Neural progenitor cell (in vitro differentiated cells): Measurements from ENCODE around the gene DNM2. TPM values are rescaled to one million over a fixed set of nuclear protein-coding genes. Genes with fewer than 3 reads are reported as not detected.
A peak's percentile ranks its signal among the peaks of the same experiment; 100 is the strongest.
"Not testable (repeated sequence)": the region's sequence is repeated elsewhere in the genome, so short reads cannot be mapped to it uniquely, and the experiment has no call there.

Experiments used
- DNase-seq: peaks from one replicate; pipeline ENCODE4 v3.0.0-alpha.2; 2016; ENCODE audit warnings: low spot score
- H2AFZ ChIP-seq: fragments of 200-600 bp; sonication (generic); replicated peaks from 2 replicates; pipeline ENCODE4 v1.6.1; 2016; ENCODE audit warnings: antibody characterized with exemption
- H3F3A ChIP-seq: fragments of 200-600 bp; sonication (generic); 2 replicates; pipeline ENCODE4 v1.6.1; 2016; ENCODE audit warnings: antibody characterized with exemption, low read depth
- H3K27ac ChIP-seq: fragments of 200-600 bp; sonication (generic); 2 replicates; pipeline ENCODE4 v1.5.1; 2016; ENCODE audit warnings: mild to moderate bottlenecking
- H3K27me3 ChIP-seq: fragments of 200-600 bp; sonication (generic); 2 replicates; pipeline ENCODE4 v1.6.1; 2016; ENCODE audit warnings: mild to moderate bottlenecking, moderate library complexity
- H3K36me3 ChIP-seq: fragments of 200-600 bp; sonication (generic); 2 replicates; pipeline ENCODE4 v1.5.1; 2016
- H3K4me1 ChIP-seq: fragments of 200-600 bp; sonication (generic); 2 replicates; pipeline ENCODE4 v1.6.1; 2016; ENCODE audit warnings: mixed run types
- H3K4me2 ChIP-seq: fragments of 200-600 bp; sonication (generic); 2 replicates; pipeline ENCODE4 v1.6.1; 2016
- H3K4me3 ChIP-seq: fragments of 200-600 bp; sonication (generic); 2 replicates; pipeline ENCODE4 v1.5.1; 2016
- H3K79me2 ChIP-seq: fragments of 200-600 bp; sonication (generic); 2 replicates; pipeline ENCODE4 v1.6.1; 2016; ENCODE audit warnings: low read depth
- H3K9ac ChIP-seq: fragments of 200-600 bp; sonication (generic); 2 replicates; pipeline ENCODE4 v1.6.1; 2016
- H3K9me3 ChIP-seq: fragments of 200-600 bp; sonication (generic); 2 replicates; pipeline ENCODE4 v1.5.1; 2016; ENCODE audit warnings: low read depth
- H4K20me1 ChIP-seq: fragments of 200-600 bp; sonication (generic); 2 replicates; pipeline ENCODE4 v1.6.1; 2016; ENCODE audit warnings: low read depth
- H3K27ac Mint-ChIP-seq: 3 replicates; pipeline ENCODE4 v1.8.0; 2021; ENCODE audit warnings: mixed read lengths
- H3K27me3 Mint-ChIP-seq: 2 replicates; pipeline ENCODE4 v1.8.0; 2022; ENCODE audit warnings: low read depth, mild to moderate bottlenecking, inconsistent platforms, moderate library complexity, mixed read lengths; ENCODE audit not compliant: insufficient read depth
- H3K36me3 Mint-ChIP-seq: 3 replicates; pipeline ENCODE4 v1.8.0; 2021; ENCODE audit warnings: mixed read lengths
- H3K4me1 Mint-ChIP-seq: 3 replicates; pipeline ENCODE4 v1.8.0; 2021; ENCODE audit warnings: mixed read lengths
- H3K4me3 Mint-ChIP-seq: 3 replicates; pipeline ENCODE4 v1.8.0; 2021; ENCODE audit warnings: mild to moderate bottlenecking, moderate library complexity, mixed read lengths
- H3K9me3 Mint-ChIP-seq: 3 replicates; pipeline ENCODE4 v1.8.0; 2020; ENCODE audit warnings: mixed read lengths
- CTCF ChIP-seq: fragments of 200-600 bp; sonication (generic); IDR thresholded peaks from 2 replicates; pipeline ENCODE4 v1.5.1; 2017; ENCODE audit warnings: antibody characterized with exemption, mild to moderate bottlenecking
- EZH2 ChIP-seq: fragments of 200-600 bp; sonication (generic); IDR thresholded peaks from 2 replicates; pipeline ENCODE4 v1.6.1; 2017; ENCODE audit warnings: antibody characterized with exemption, mild to moderate bottlenecking, moderate library complexity
- EZH2phosphoT487 ChIP-seq: fragments of 200-600 bp; sonication (generic); IDR thresholded peaks from 2 replicates; pipeline ENCODE4 v1.6.1; 2017; ENCODE audit warnings: antibody characterized with exemption
- total RNA-seq: library from RNA; depleted of rRNA; stranded (reverse); fragments of >200 nt; gene quantifications from 2 replicates; pipeline ENCODE4 v1.2.3, GENCODE V29; 2015; ENCODE audit warnings: low replicate concordance

The DNM2 gene
- total RNA-seq, 1 donor from 2014 or later, result 49.9 TPM

- Histone ChIP-seq H3K4me2 (peak overlapping the region; percentile 60), H3K9ac (no peak overlapping the region), H3K4me3 (peak overlapping the region; percentile 40), H3K36me3 (no peaks in the 10 kb centered on the region), H3K27ac (no peak overlapping the region), H3F3A (peaks cover 37% of the 10 kb centered on the region), H3K9me3 (no peaks in the 10 kb centered on the region), H4K20me1 (no peaks in the 10 kb centered on the region), H3K27me3 (no peaks in the 10 kb centered on the region), H2AFZ (no peak overlapping the region), H3K4me1 (no peaks in the 10 kb centered on the region), H3K79me2 (no peaks in the 10 kb centered on the region)
- peak overlapping the region; percentile 100 for H3K27ac Mint-ChIP-seq
- peaks cover 11% of the 10 kb centered on the region for H3K27me3 Mint-ChIP-seq
- H3K4me3 Mint-ChIP-seq, result peak overlapping the region; percentile 91
- H3K9me3 Mint-ChIP-seq, result peaks cover 2% of the 10 kb centered on the region
- TF ChIP-seq EZH2phosphoT487, result no peak
- TF ChIP-seq CTCF, result no peak
- no peak for DNase-seq
- peaks cover 14% of the 10 kb centered on the region for H3K4me1 Mint-ChIP-seq
- H3K36me3 Mint-ChIP-seq, result peaks cover 10% of the 10 kb centered on the region
Measured at GRCh38 chr19:10835089-10835753, 117.3 kb downstream of the DNM2 start.

GRCh38 chr19:10835754-10836478 is 118.0 kb downstream of the DNM2 start, which contains the start of gene TMED1:
TMED1 (minus strand) TSS chr19:10836212; CDS start chr19:10836191, 21 bp downstream.
- peak within 1 kb of the TSS; percentile 100 for H3K27ac Mint-ChIP-seq
- H3K4me3 ChIP-seq, result peak within 1 kb of the TSS; percentile 64
- H3K27me3 Mint-ChIP-seq, result peaks cover 11% of the 10 kb centered on the region
- H3K9ac ChIP-seq, result peak within 1 kb of the TSS; percentile 61
- no peaks in the 10 kb centered on the region for H3K36me3 ChIP-seq
- no peaks in the 10 kb centered on the region for H4K20me1 ChIP-seq
- H3F3A ChIP-seq, result peaks cover 37% of the 10 kb centered on the region
- H3K4me2 ChIP-seq, result peak within 1 kb of the TSS; percentile 77
- peaks cover 14% of the 10 kb centered on the region for H3K4me1 Mint-ChIP-seq
- H2AFZ ChIP-seq, result peak within 1 kb of the TSS; percentile 96
- peaks cover 2% of the 10 kb centered on the region for H3K9me3 Mint-ChIP-seq
- peaks cover 10% of the 10 kb centered on the region for H3K36me3 Mint-ChIP-seq
- DNase-seq, result peak; percentile 100
- H3K27ac ChIP-seq, result peak within 1 kb of the TSS; percentile 91
- H3K9me3 ChIP-seq, result no peaks in the 10 kb centered on the region
- no peaks in the 10 kb centered on the region for H3K79me2 ChIP-seq
- no peaks in the 10 kb centered on the region for H3K4me1 ChIP-seq
- peak within 1 kb of the TSS; percentile 91 for H3K4me3 Mint-ChIP-seq
- H3K27me3 ChIP-seq, result no peaks in the 10 kb centered on the region
- TF ChIP-seq CTCF (peak; percentile 40), EZH2 (no peak)

- Mint-ChIP-seq H3K4me1 (peaks cover 14% of the 10 kb centered on the region), H3K27me3 (peaks cover 11% of the 10 kb centered on the region), H3K9me3 (peaks cover 2% of the 10 kb centered on the region), H3K36me3 (peaks cover 10% of the 10 kb centered on the region), H3K4me3 (peak overlapping the region; percentile 91), H3K27ac (peak overlapping the region; percentile 100)
- TF ChIP-seq EZH2phosphoT487 (no peak), EZH2 (no peak), CTCF (no peak)
- no peaks in the 10 kb centered on the region for H3K9me3 ChIP-seq
- H4K20me1 ChIP-seq, result no peaks in the 10 kb centered on the region
- H3K79me2 ChIP-seq, result no peaks in the 10 kb centered on the region
- H3F3A ChIP-seq, result peaks cover 34% of the 10 kb centered on the region
- peak overlapping the region; percentile 96 for H2AFZ ChIP-seq
- H3K4me1 ChIP-seq, result no peaks in the 10 kb centered on the region
- no peaks in the 10 kb centered on the region for H3K36me3 ChIP-seq
- peak overlapping the region; percentile 64 for H3K4me3 ChIP-seq
- peak overlapping the region; percentile 77 for H3K4me2 ChIP-seq
- H3K27ac ChIP-seq, result peak overlapping the region; percentile 91
- H3K9ac ChIP-seq, result peak overlapping the region; percentile 61
- no peaks in the 10 kb centered on the region for H3K27me3 ChIP-seq
- DNase-seq, result no peak
Measured at GRCh38 chr19:10836479-10837330, 118.8 kb downstream of the DNM2 start.

GRCh38 chr19:10837649-10838048 is 119.8 kb downstream of the DNM2 start:
- not testable (repeated sequence) for H3K9me3 Mint-ChIP-seq, DNase-seq, H3K9ac ChIP-seq, H3K27me3 Mint-ChIP-seq, H3K9me3 ChIP-seq, H3K27me3 ChIP-seq, H2AFZ ChIP-seq, H3K4me2 ChIP-seq, H3K79me2 ChIP-seq, H3K36me3 Mint-ChIP-seq, H3K27ac Mint-ChIP-seq, H3K4me3 ChIP-seq, H4K20me1 ChIP-seq, H3K27ac ChIP-seq, H3K4me1 ChIP-seq, H3K4me3 Mint-ChIP-seq, H3K36me3 ChIP-seq
- H3F3A ChIP-seq, result peaks cover 31% of the 10 kb centered on the region
- peaks cover 14% of the 10 kb centered on the region for H3K4me1 Mint-ChIP-seq
